Calu3 (cell line): ENCODE measurements around the gene FSCN2. TPM values are rescaled to one million over a fixed set of nuclear protein-coding genes. Genes with fewer than 3 reads are reported as not detected.

Experiments used
- BruUV-seq: library from RNA; stranded (reverse); fragments of 400-500 nt; replicated peaks from 2 replicates; lab custom pipeline; 2021; lab: Mats Ljungman, UMichigan
- CTCF ChIA-PET: fragments of 300-600 bp; sonication (Branson Sonifier 250); formaldehyde crosslinking; loops from one replicate; lab custom pipeline; 2022; ENCODE audit warnings: antibody characterized with exemption; lab: Charles Lee
- DNase-seq: peaks from one replicate; pipeline ENCODE4 v3.0.0; 2022
- H3K27ac Mint-ChIP-seq: one replicate; pipeline ENCODE4 v1.8.0; 2022; ENCODE audit warnings: mixed read lengths; ENCODE audit not compliant: unreplicated experiment
- H3K27me3 Mint-ChIP-seq: one replicate; pipeline ENCODE4 v1.8.0; 2022; ENCODE audit warnings: mixed read lengths; ENCODE audit not compliant: unreplicated experiment
- H3K36me3 Mint-ChIP-seq: one replicate; pipeline ENCODE4 v1.8.0; 2022; ENCODE audit warnings: mild to moderate bottlenecking, moderate library complexity, mixed read lengths; ENCODE audit not compliant: insufficient read depth, unreplicated experiment
- H3K4me1 Mint-ChIP-seq: one replicate; pipeline ENCODE4 v1.8.0; 2022; ENCODE audit warnings: mild to moderate bottlenecking, low read depth, mixed read lengths; ENCODE audit not compliant: unreplicated experiment
- H3K4me3 Mint-ChIP-seq: one replicate; pipeline ENCODE4 v1.8.0; 2022; ENCODE audit warnings: mild to moderate bottlenecking, low read depth, moderate library complexity, mixed read lengths; ENCODE audit not compliant: unreplicated experiment
- H3K9me3 Mint-ChIP-seq: one replicate; pipeline ENCODE4 v1.8.0; 2022; ENCODE audit warnings: low read depth, mixed read lengths; ENCODE audit not compliant: unreplicated experiment
- intact Hi-C: fragments of 100-400 bp; cut with micrococcal nuclease; formaldehyde crosslinking; loops from one replicate; pipeline ENCODE4 v1.10.0; 2022; ENCODE audit not compliant: unreplicated experiment
- total RNA-seq: library from RNA; stranded (reverse); gene quantifications from 2 replicates; pipeline ENCODE4 v1.2.3, GENCODE V29; 2022
- TF ChIP-seq, protein P1 (sequence below): fragments of 200-600 bp; IDR thresholded peaks from one replicate; pipeline ENCODE4 v1.8.0; 2022; ENCODE audit warnings: antibody characterized with exemption; ENCODE audit not compliant: unreplicated experiment

Gene FSCN2
- total RNA-seq, 1 experiment from 2014 or later, result 5.5 TPM

DNA sequence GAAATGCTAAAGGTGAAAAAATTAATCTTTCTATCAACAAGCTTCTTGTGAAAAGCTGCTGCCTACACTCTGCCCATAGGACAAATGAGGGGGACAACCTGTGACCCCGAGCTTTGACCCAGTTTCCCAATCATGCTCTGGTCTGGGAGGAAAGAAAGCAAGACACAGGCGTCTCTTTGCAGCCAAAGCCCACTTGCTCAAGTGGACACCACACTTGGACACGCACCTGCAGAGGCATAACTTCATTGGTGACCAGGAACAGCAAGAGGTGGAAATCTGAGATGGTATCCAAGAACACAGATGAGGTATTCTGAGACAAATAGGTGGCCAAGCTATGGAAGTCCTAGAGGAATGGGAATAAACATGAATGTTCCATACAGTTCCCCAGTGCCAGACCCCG lies 39.0 kb downstream of the FSCN2 start:
- H3K4me3 Mint-ChIP-seq, result peak overlapping the region; percentile 56
- peak overlapping the region; percentile 57 for H3K27ac Mint-ChIP-seq
- peaks cover 69% of the 10 kb centered on the region for H3K36me3 Mint-ChIP-seq
- peaks cover 35% of the 10 kb centered on the region for H3K4me1 Mint-ChIP-seq
- CTCF ChIA-PET, result interaction anchor here (1.3 to 1.8 kb wide), 2 partner anchors 10 to 34 kb away, joined by 4 to 9 read pairs; no protein-coding TSS in a partner anchor
- TF ChIP-seq, protein P1, sequence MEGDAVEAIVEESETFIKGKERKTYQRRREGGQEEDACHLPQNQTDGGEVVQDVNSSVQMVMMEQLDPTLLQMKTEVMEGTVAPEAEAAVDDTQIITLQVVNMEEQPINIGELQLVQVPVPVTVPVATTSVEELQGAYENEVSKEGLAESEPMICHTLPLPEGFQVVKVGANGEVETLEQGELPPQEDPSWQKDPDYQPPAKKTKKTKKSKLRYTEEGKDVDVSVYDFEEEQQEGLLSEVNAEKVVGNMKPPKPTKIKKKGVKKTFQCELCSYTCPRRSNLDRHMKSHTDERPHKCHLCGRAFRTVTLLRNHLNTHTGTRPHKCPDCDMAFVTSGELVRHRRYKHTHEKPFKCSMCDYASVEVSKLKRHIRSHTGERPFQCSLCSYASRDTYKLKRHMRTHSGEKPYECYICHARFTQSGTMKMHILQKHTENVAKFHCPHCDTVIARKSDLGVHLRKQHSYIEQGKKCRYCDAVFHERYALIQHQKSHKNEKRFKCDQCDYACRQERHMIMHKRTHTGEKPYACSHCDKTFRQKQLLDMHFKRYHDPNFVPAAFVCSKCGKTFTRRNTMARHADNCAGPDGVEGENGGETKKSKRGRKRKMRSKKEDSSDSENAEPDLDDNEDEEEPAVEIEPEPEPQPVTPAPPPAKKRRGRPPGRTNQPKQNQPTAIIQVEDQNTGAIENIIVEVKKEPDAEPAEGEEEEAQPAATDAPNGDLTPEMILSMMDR, result no peak
- intact Hi-C loops, result no loop called here
- no peak for DNase-seq
- no peaks in the 10 kb centered on the region for H3K27me3 Mint-ChIP-seq
- H3K9me3 Mint-ChIP-seq, result no peaks in the 10 kb centered on the region
- no TSS peak for BruUV-seq

DNA sequence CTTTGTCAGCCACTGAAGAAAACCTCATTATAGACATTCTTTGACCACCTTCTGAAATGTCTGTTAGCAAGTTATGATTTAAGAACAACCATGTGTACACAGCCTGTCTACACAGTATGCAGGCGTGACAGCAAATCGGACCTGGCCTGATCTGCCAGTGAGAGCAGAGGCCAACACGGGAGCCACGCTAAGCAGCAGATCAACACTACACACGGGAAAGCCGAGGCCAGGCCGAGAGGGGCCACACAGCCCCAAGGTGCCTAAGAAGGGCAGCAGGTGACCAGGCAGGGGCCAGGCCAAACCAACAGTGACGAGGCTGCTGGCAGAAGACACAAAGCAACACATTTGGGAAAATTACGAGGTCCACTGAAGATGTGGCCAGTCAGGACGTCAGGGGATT lies 40.2 kb downstream of the FSCN2 start:
- DNase-seq, result no peak
- TF ChIP-seq, protein P1, result no peak
- no peak overlapping the region for H3K4me3 Mint-ChIP-seq
- peaks cover 59% of the 10 kb centered on the region for H3K36me3 Mint-ChIP-seq
- intact Hi-C loops, result no loop called here
- no peaks in the 10 kb centered on the region for H3K9me3 Mint-ChIP-seq
- H3K27me3 Mint-ChIP-seq, result no peaks in the 10 kb centered on the region
- no peak overlapping the region for H3K27ac Mint-ChIP-seq
- H3K4me1 Mint-ChIP-seq, result peaks cover 35% of the 10 kb centered on the region
- no TSS peak for BruUV-seq
- CTCF ChIA-PET, result no interaction called here

- no peaks in the 10 kb centered on the region for H3K9me3 Mint-ChIP-seq
- no TSS peak for BruUV-seq
- H3K27me3 Mint-ChIP-seq, result no peaks in the 10 kb centered on the region
- TF ChIP-seq, protein P1, result no peak
- H3K4me1 Mint-ChIP-seq, result peaks cover 35% of the 10 kb centered on the region
- CTCF ChIA-PET, result interaction anchor here (0.5 kb wide), 1 partner anchor 347 kb away, joined by 7 read pairs; the partner anchor contains the start of gene CEP131
- no peak overlapping the region for H3K27ac Mint-ChIP-seq
- no peak overlapping the region for H3K4me3 Mint-ChIP-seq
- H3K36me3 Mint-ChIP-seq, result peaks cover 56% of the 10 kb centered on the region
- DNase-seq, result no peak
- intact Hi-C loops, result no loop called here
Observed at GRCh38 chr17:81569986-81570514, 41.9 kb downstream of the FSCN2 start.

DNA sequence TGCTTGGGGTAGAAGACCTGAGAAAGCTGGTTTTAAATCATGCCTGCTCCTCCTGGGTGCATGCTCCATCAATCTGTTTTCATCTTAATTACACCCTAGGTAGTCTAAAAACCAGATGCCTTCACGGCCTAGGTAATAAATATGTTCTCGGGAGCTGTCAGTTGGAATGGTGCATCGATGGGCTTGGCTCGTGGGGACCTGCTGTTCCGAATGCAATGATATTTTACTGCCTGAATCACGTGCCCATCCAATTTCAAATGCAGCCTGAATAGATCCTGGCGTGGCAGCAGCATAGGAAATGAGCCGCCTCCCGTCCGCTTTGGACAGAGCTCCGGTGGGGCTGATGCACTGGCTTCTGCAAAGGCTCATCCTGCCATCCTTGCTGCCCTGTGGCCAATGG lies 42.8 kb downstream of the FSCN2 start:
- H3K36me3 Mint-ChIP-seq, result peaks cover 57% of the 10 kb centered on the region
- no TSS peak for BruUV-seq
- CTCF ChIA-PET, result interaction anchor here (0.6 kb wide), 1 partner anchor 25 kb away, joined by 4 read pairs; no protein-coding TSS in a partner anchor
- no peak overlapping the region for H3K4me3 Mint-ChIP-seq
- no peak overlapping the region for H3K27ac Mint-ChIP-seq
- DNase-seq, result no peak
- H3K9me3 Mint-ChIP-seq, result no peaks in the 10 kb centered on the region
- intact Hi-C loops, result no loop called here
- H3K4me1 Mint-ChIP-seq, result peaks cover 39% of the 10 kb centered on the region
- no peaks in the 10 kb centered on the region for H3K27me3 Mint-ChIP-seq
- TF ChIP-seq, protein P1, result no peak
